Activated naive CD8-positive, alpha-beta T cell treated with anti-CD3 and anti-CD28 coated beads for 36 hours (primary cell): ENCODE measurements around the gene ARL6IP5. TPM values are rescaled to one million over a fixed set of nuclear protein-coding genes. Genes with fewer than 3 reads are reported as not detected.

ENCODE experiments used
- DNase-seq: peaks from one replicate; pipeline ENCODE4 v3.0.0; 2021
- H3K27ac Mint-ChIP-seq: one replicate; pipeline ENCODE4 v1.8.0; 2022; ENCODE audit warnings: mild to moderate bottlenecking, moderate library complexity, mixed read lengths
- H3K27me3 Mint-ChIP-seq: one replicate; pipeline ENCODE4 v1.8.0; 2022; ENCODE audit warnings: mild to moderate bottlenecking, mixed read lengths
- H3K36me3 Mint-ChIP-seq: one replicate; pipeline ENCODE4 v1.8.0; 2021; ENCODE audit warnings: mild to moderate bottlenecking, mixed read lengths
- H3K4me1 Mint-ChIP-seq: one replicate; pipeline ENCODE4 v1.8.0; 2021; ENCODE audit warnings: mixed read lengths
- H3K4me3 Mint-ChIP-seq: one replicate; pipeline ENCODE4 v1.8.0; 2022; ENCODE audit warnings: mild to moderate bottlenecking, moderate library complexity, mixed read lengths
- H3K9me3 Mint-ChIP-seq: one replicate; pipeline ENCODE4 v1.8.0; 2022; ENCODE audit warnings: mixed read lengths
- total RNA-seq, 2 experiments: library from RNA; stranded (reverse); gene quantifications; one replicate each; pipeline ENCODE4 v1.2.3, GENCODE V29; 2021

The ARL6IP5 gene
- total RNA-seq, 2 experiments from 2014 or later, result 67.6 to 69.0 TPM

GRCh38 chr3:69096299-69096698 is 11.6 kb downstream of the ARL6IP5 start:
- no peak for DNase-seq
- peaks cover 54% of the 10 kb centered on the region for H3K36me3 Mint-ChIP-seq
- H3K27ac Mint-ChIP-seq, result peak overlapping the region; percentile 96

GRCh38 chr3:69097407-69098086 is 12.8 kb downstream of the ARL6IP5 start:
- Mint-ChIP-seq H3K4me3 (no peak overlapping the region), H3K36me3 (peaks cover 64% of the 10 kb centered on the region), H3K4me1 (peaks cover 64% of the 10 kb centered on the region), H3K9me3 (peaks cover 1% of the 10 kb centered on the region), H3K27me3 (no peaks in the 10 kb centered on the region), H3K27ac (peak overlapping the region; percentile 40)
- no peak for DNase-seq

More at GRCh38 chr3:69096299-69096698, 11.6 kb downstream of the ARL6IP5 start:
- no peaks in the 10 kb centered on the region for H3K27me3 Mint-ChIP-seq
- H3K9me3 Mint-ChIP-seq, result peaks cover 1% of the 10 kb centered on the region
- peaks cover 64% of the 10 kb centered on the region for H3K4me1 Mint-ChIP-seq
- no peak overlapping the region for H3K4me3 Mint-ChIP-seq

DNA sequence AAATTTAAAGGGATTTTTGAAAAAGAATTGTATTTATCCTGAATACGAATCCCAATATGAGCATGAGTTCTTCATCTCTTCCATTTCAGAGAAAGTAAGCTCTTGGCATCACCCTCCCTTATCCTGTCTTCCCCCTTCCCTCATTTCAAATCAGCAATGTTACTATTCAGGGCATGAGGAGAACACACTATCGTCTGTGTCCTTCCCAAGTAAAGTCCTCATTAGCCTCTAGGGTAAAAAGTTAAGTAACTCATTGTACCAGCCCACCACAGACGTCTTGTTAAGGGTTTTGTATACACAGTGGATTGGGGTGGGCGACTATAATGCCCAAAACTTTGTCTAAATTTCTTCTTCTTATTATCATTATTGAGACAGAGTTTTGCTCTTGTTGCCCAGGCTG is 14.8 kb downstream of the ARL6IP5 start:
- Mint-ChIP-seq H3K27me3 (no peaks in the 10 kb centered on the region), H3K4me3 (no peak overlapping the region), H3K27ac (peak overlapping the region; percentile 52), H3K4me1 (peaks cover 55% of the 10 kb centered on the region), H3K9me3 (peaks cover 1% of the 10 kb centered on the region), H3K36me3 (peaks cover 64% of the 10 kb centered on the region)
- no peak for DNase-seq

DNA sequence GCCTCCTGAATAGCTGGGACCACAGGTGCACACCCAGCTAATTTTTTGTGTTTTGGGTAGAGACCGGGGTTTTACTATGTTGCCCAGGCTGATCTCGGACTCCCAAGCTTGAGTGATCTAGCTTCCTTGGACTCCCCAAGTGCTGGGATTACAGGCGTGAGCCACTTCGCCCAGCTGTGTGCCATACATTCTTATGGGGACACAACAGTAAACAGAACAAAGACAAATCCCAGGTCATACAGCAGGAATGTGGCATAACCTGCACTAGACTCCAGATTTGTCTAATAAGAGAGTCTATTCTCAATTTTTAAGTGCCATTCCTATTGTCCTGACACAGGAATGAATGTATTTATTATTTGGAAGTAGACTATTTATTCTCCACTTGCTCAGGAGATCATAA is 17.6 kb downstream of the ARL6IP5 start:
- H3K9me3 Mint-ChIP-seq, result no peaks in the 10 kb centered on the region
- H3K27me3 Mint-ChIP-seq, result no peaks in the 10 kb centered on the region
- H3K4me3 Mint-ChIP-seq, result no peak overlapping the region
- no peak overlapping the region for H3K27ac Mint-ChIP-seq
- peaks cover 36% of the 10 kb centered on the region for H3K4me1 Mint-ChIP-seq
- no peak for DNase-seq
- H3K36me3 Mint-ChIP-seq, result peaks cover 45% of the 10 kb centered on the region

DNA sequence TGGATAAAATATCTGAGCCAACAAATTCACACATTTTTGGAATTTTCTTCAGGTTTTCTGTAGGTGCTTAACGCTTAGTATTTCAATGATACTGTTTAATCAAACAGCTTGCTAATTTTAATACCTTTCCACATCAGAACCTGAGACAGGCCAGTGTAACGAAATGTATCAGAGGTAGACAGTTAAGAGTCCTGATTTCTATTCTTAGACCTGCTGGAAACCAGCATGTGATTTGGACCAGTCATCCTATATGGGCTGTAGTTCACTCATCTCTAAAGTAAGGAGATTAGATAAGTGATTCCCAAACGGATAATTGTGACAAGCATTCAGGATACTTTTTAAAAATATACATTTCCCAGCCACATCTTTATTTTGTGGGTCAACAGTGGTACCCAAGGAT is 18.4 kb downstream of the ARL6IP5 start:
- peaks cover 41% of the 10 kb centered on the region for H3K36me3 Mint-ChIP-seq
- DNase-seq, result no peak
- no peak overlapping the region for H3K27ac Mint-ChIP-seq
- no peaks in the 10 kb centered on the region for H3K9me3 Mint-ChIP-seq
- peaks cover 32% of the 10 kb centered on the region for H3K4me1 Mint-ChIP-seq
- H3K4me3 Mint-ChIP-seq, result no peak overlapping the region
- no peaks in the 10 kb centered on the region for H3K27me3 Mint-ChIP-seq

- Mint-ChIP-seq H3K9me3 (no peaks in the 10 kb centered on the region), H3K4me3 (no peak overlapping the region), H3K4me1 (peaks cover 31% of the 10 kb centered on the region), H3K27ac (no peak overlapping the region), H3K36me3 (peaks cover 35% of the 10 kb centered on the region), H3K27me3 (no peaks in the 10 kb centered on the region)
- no peak for DNase-seq
Observed at GRCh38 chr3:69104586-69104985, 19.8 kb downstream of the ARL6IP5 start.

DNA sequence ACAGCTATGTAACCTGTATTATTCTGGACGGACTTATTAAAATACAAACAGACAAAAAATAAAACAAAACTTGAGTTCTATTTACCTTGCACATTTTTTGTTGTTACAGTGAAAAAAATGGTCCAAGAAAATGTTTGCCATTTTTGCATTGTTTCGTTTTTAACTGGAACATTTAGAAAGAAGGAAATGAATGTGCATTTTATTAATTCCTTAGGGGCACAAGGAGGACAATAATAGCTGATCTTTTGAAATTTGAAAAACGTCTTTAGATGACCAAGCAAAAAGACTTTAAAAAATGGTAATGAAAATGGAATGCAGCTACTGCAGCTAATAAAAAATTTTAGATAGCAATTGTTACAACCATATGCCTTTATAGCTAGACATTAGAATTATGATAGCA is 20.6 kb downstream of the ARL6IP5 start:
- H3K36me3 Mint-ChIP-seq, result peaks cover 28% of the 10 kb centered on the region
- no peak for DNase-seq
- H3K4me3 Mint-ChIP-seq, result no peak overlapping the region
- H3K9me3 Mint-ChIP-seq, result no peaks in the 10 kb centered on the region
- H3K27me3 Mint-ChIP-seq, result no peaks in the 10 kb centered on the region
- H3K27ac Mint-ChIP-seq, result no peak overlapping the region
- peaks cover 31% of the 10 kb centered on the region for H3K4me1 Mint-ChIP-seq

- Mint-ChIP-seq H3K9me3 (no peaks in the 10 kb centered on the region), H3K27me3 (no peaks in the 10 kb centered on the region), H3K36me3 (peaks cover 9% of the 10 kb centered on the region), H3K27ac (no peak overlapping the region), H3K4me1 (peaks cover 25% of the 10 kb centered on the region), H3K4me3 (no peak overlapping the region)
- DNase-seq, result no peak
Observed at GRCh38 chr3:69107841-69108240, 23.1 kb downstream of the ARL6IP5 start.

- Mint-ChIP-seq H3K27me3 (no peaks in the 10 kb centered on the region), H3K36me3 (peaks cover 5% of the 10 kb centered on the region), H3K4me1 (peaks cover 31% of the 10 kb centered on the region), H3K4me3 (no peak overlapping the region), H3K9me3 (no peaks in the 10 kb centered on the region), H3K27ac (peak overlapping the region; percentile 0)
- no peak for DNase-seq
Observed at GRCh38 chr3:69108811-69109210, 24.1 kb downstream of the ARL6IP5 start.

- no peaks in the 10 kb centered on the region for H3K27me3 Mint-ChIP-seq
- H3K36me3 Mint-ChIP-seq, result no peaks in the 10 kb centered on the region
- H3K9me3 Mint-ChIP-seq, result no peaks in the 10 kb centered on the region
- DNase-seq, result no peak
- no peak overlapping the region for H3K27ac Mint-ChIP-seq
- no peak overlapping the region for H3K4me3 Mint-ChIP-seq
- peaks cover 25% of the 10 kb centered on the region for H3K4me1 Mint-ChIP-seq
Observed at GRCh38 chr3:69110941-69111546, 26.3 kb downstream of the ARL6IP5 start.

DNA sequence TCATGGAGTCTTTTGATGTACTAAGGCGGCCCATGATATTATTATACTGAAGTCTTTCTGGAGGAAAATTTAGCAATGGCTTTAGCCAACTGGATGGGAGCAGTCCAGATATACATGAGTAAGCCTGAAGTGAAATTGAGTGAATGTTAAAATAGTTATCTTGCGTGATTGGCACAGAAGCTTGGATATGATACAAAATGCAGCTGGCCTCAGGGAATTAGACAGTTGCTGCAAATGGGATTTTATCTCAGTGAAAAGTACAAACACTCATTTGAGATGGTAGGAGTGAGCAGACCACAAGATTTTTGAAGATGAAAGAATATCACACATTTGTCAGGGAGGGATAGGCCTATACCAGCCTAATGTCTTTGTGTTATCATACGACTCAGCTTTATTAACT is 28.8 kb downstream of the ARL6IP5 start:
- Mint-ChIP-seq H3K36me3 (no peaks in the 10 kb centered on the region), H3K4me3 (no peak overlapping the region), H3K4me1 (peaks cover 22% of the 10 kb centered on the region), H3K9me3 (no peaks in the 10 kb centered on the region), H3K27ac (no peak overlapping the region), H3K27me3 (no peaks in the 10 kb centered on the region)
- no peak for DNase-seq

GRCh38 chr3:69115731-69116130 is 31.0 kb downstream of the ARL6IP5 start:
- Mint-ChIP-seq H3K4me3 (no peak overlapping the region), H3K27ac (no peak overlapping the region), H3K27me3 (no peaks in the 10 kb centered on the region), H3K36me3 (no peaks in the 10 kb centered on the region), H3K4me1 (peaks cover 20% of the 10 kb centered on the region), H3K9me3 (no peaks in the 10 kb centered on the region)
- DNase-seq, result no peak

DNA sequence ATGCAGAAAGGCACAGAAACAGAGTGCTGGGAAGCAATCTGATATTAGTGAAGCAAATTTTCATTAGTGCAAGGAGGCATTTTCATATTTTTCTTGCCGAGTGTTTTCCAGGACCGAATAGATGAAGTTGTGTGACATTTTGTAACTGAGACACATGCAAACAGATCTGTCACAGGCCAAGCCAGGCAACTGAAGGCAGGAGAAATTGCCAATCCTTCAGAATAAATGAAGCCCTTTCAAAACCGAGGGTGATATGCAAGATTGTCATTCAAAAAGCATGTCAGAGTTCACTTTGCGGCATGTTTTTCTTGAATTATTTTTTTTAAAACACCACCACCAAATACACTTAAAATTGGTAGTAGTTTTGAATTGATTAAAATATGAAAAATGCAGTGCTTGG is 31.4 kb downstream of the ARL6IP5 start:
- Mint-ChIP-seq H3K27me3 (no peaks in the 10 kb centered on the region), H3K27ac (no peak overlapping the region), H3K9me3 (no peaks in the 10 kb centered on the region), H3K36me3 (no peaks in the 10 kb centered on the region), H3K4me3 (no peak overlapping the region), H3K4me1 (peaks cover 21% of the 10 kb centered on the region)
- no peak for DNase-seq

DNA sequence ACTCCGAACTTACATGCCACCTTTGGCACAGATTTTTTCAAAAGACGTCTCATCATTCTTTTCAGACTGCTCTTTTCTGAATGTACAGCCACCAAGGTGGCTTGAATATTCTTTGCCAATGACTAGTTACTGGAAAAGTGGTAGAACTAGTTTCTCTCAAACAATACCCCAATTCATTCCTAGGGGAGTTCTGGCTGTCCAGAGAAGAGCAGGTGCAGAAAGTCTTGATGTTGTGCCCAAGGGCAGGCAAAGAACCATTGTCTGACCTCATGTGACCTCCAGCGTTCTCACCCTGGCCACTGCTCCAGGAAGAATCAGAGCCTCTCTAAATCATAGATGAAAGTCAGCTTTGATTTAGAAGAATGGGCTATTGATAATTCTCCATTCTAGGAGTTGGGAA is 32.2 kb downstream of the ARL6IP5 start:
- Mint-ChIP-seq H3K9me3 (no peaks in the 10 kb centered on the region), H3K36me3 (no peaks in the 10 kb centered on the region), H3K27me3 (no peaks in the 10 kb centered on the region), H3K4me1 (peaks cover 21% of the 10 kb centered on the region), H3K4me3 (no peak overlapping the region), H3K27ac (no peak overlapping the region)
- DNase-seq, result no peak

GRCh38 chr3:69118555-69118954 is 33.8 kb downstream of the ARL6IP5 start:
- H3K36me3 Mint-ChIP-seq, result no peaks in the 10 kb centered on the region
- H3K27me3 Mint-ChIP-seq, result no peaks in the 10 kb centered on the region
- DNase-seq, result no peak
- no peak overlapping the region for H3K27ac Mint-ChIP-seq
- H3K4me3 Mint-ChIP-seq, result no peak overlapping the region
- H3K4me1 Mint-ChIP-seq, result peaks cover 11% of the 10 kb centered on the region
- H3K9me3 Mint-ChIP-seq, result no peaks in the 10 kb centered on the region

- peaks cover 5% of the 10 kb centered on the region for H3K4me1 Mint-ChIP-seq
- no peak overlapping the region for H3K27ac Mint-ChIP-seq
- no peaks in the 10 kb centered on the region for H3K36me3 Mint-ChIP-seq
- no peaks in the 10 kb centered on the region for H3K27me3 Mint-ChIP-seq
- no peaks in the 10 kb centered on the region for H3K9me3 Mint-ChIP-seq
- H3K4me3 Mint-ChIP-seq, result no peak overlapping the region
- no peak for DNase-seq
Observed at GRCh38 chr3:69119138-69119537, 34.4 kb downstream of the ARL6IP5 start.
